Natural killer cell (primary cell): ENCODE data around the gene COL23A1. TPM values are rescaled to one million over a fixed set of nuclear protein-coding genes. Genes with fewer than 3 reads are reported as not detected.

Experiments
- ATAC-seq, 3 donors: fragments of 150-1000 bp in 2 of 3; fragments of 200-7000 bp in 1 of 3; cut with Tn5 transposase; 1 replicate in 1 of 3; 2 replicates in 2 of 3; pipeline ENCODE4 v1.10.0; 2021; ENCODE audit warnings: mild to moderate bottlenecking in 2 of 3, moderate library complexity in 2 of 3
- DNase-seq, 2 donors: peaks; one replicate each; pipeline versions ENCODE4 v3.0.0 to v3.0.0-alpha.2; 2013 to 2021; ENCODE audit warnings: mixed read lengths in 1 of 2
- H3K27ac ChIP-seq: one replicate; pipeline ENCODE4 v1.5.1; 2013; ENCODE audit warnings: mild to moderate bottlenecking, low read length
- H3K27me3 ChIP-seq: one replicate; pipeline ENCODE4 v1.6.1; 2013; ENCODE audit warnings: low read length; ENCODE audit not compliant: control insufficient read depth, insufficient read depth
- H3K36me3 ChIP-seq: one replicate; pipeline ENCODE4 v1.6.1; 2013; ENCODE audit warnings: low read length; ENCODE audit not compliant: control insufficient read depth, insufficient read depth
- H3K4me1 ChIP-seq: one replicate; pipeline ENCODE4 v1.6.1; 2013; ENCODE audit warnings: low read length; ENCODE audit not compliant: control insufficient read depth, insufficient read depth
- H3K4me3 ChIP-seq: one replicate; pipeline ENCODE4 v1.5.1; 2013; ENCODE audit warnings: low read length
- H3K9me3 ChIP-seq: one replicate; pipeline ENCODE4 v1.6.1; 2013; ENCODE audit warnings: low read length; ENCODE audit not compliant: control insufficient read depth, insufficient read depth
- H3K27ac Mint-ChIP-seq, 2 donors: one replicate each; pipeline ENCODE4 v1.8.0; 2022; ENCODE audit warnings: mild to moderate bottlenecking in 2 of 2, mixed read lengths in 2 of 2, moderate library complexity in 1 of 2
- H3K27me3 Mint-ChIP-seq, 2 donors: one replicate each; pipeline ENCODE4 v1.8.0; 2022; ENCODE audit warnings: low read depth in 2 of 2, mixed read lengths in 2 of 2
- H3K36me3 Mint-ChIP-seq: one replicate; pipeline ENCODE4 v1.8.0; 2022; ENCODE audit warnings: mixed read lengths
- H3K4me1 Mint-ChIP-seq, 2 donors: one replicate each; pipeline ENCODE4 v1.8.0; 2022; ENCODE audit warnings: mixed read lengths in 2 of 2
- H3K4me3 Mint-ChIP-seq: one replicate; pipeline ENCODE4 v1.8.0; 2022; ENCODE audit warnings: mild to moderate bottlenecking, moderate library complexity, mixed read lengths
- H3K9me3 Mint-ChIP-seq, 2 donors: one replicate each; pipeline ENCODE4 v1.8.0; 2022; ENCODE audit warnings: mixed read lengths in 2 of 2
- CTCF ChIP-seq: fragments of 200-600 bp; IDR thresholded peaks from one replicate; pipeline ENCODE4 v1.8.0; 2022; ENCODE audit warnings: antibody characterized with exemption
- WGBS: methylation state at CpG from one replicate; pipeline ENCODE4 v1.1.7; 2013; ENCODE audit warnings: missing lambda C conversion rate; ENCODE audit not compliant: insufficient coverage; 5-methylcytosine and 5-hydroxymethylcytosine counted together
- intact Hi-C: fragments of 100-400 bp; cut with micrococcal nuclease; formaldehyde crosslinking; loops from one replicate; pipeline ENCODE4 v1.14.2; 2022
- total RNA-seq, 4 donors: library from RNA; stranded (reverse); fragments of 120-200 nt in 1 of 4; gene quantifications; one replicate each; pipeline versions ENCODE4 v1.2.3 to v1.2.4, GENCODE V29; 2013 to 2022

COL23A1 gene
- total RNA-seq, 3 donors from 2014 or later (not counting 1 experiment from before 2014, with no cell fraction given): 0.15 TPM; not detected in 2

- H3K36me3 ChIP-seq: no peaks in the 10 kb centered on the region
- 90% methylated on average over 11 of the region's 11 CpGs for WGBS
- Mint-ChIP-seq H3K4me3 (no peak overlapping the region), H3K27ac (no peak overlapping the region), H3K27me3 (peaks cover 6 to 28% of the 10 kb centered on the region in 2 donors), H3K4me1 (no peaks in the 10 kb centered on the region), H3K36me3 (no peaks in the 10 kb centered on the region), H3K9me3 (no peaks in the 10 kb centered on the region)
- ATAC-seq (no peak), DNase-seq (no peak)
- no peaks in the 10 kb centered on the region for H3K9me3 ChIP-seq
- H3K27me3 ChIP-seq: peaks cover 3% of the 10 kb centered on the region
- no peaks in the 10 kb centered on the region for H3K4me1 ChIP-seq
- TF ChIP-seq CTCF: no peak
- intact Hi-C loops: no loop called here
- H3K4me3 ChIP-seq: no peak overlapping the region
- H3K27ac ChIP-seq: no peak overlapping the region
Observed at GRCh38 chr5:178557416-178557815, 32.8 kb downstream of the COL23A1 start.

- intact Hi-C loops: no loop called here
- no peak for ATAC-seq
Observed at GRCh38 chr5:178555771-178556211, 34.4 kb downstream of the COL23A1 start.

GRCh38 chr5:178555005-178555404 lies 35.2 kb downstream of the COL23A1 start:
- Histone ChIP-seq H3K36me3 (no peaks in the 10 kb centered on the region), H3K9me3 (no peaks in the 10 kb centered on the region), H3K27me3 (no peaks in the 10 kb centered on the region), H3K4me1 (no peaks in the 10 kb centered on the region), H3K4me3 (no peak overlapping the region), H3K27ac (no peak overlapping the region)
- TF ChIP-seq CTCF: no peak
- ATAC-seq: no peak
- no peak for DNase-seq
- 78% methylated on average over 7 of the region's 7 CpGs for WGBS
- Mint-ChIP-seq H3K4me3 (no peak overlapping the region), H3K27me3 (peaks cover 10 to 11% of the 10 kb centered on the region in 2 donors), H3K36me3 (no peaks in the 10 kb centered on the region), H3K9me3 (no peaks in the 10 kb centered on the region), H3K27ac (no peak overlapping the region), H3K4me1 (no peaks in the 10 kb centered on the region)
- intact Hi-C loops: no loop called here

More at GRCh38 chr5:178555771-178556211, 34.4 kb downstream of the COL23A1 start:
- Histone ChIP-seq H3K4me1 (no peaks in the 10 kb centered on the region), H3K36me3 (no peaks in the 10 kb centered on the region), H3K4me3 (no peak overlapping the region), H3K27ac (no peak overlapping the region), H3K9me3 (no peaks in the 10 kb centered on the region), H3K27me3 (no peaks in the 10 kb centered on the region)
- no peak overlapping the region for H3K4me3 Mint-ChIP-seq
- no peaks in the 10 kb centered on the region for H3K9me3 Mint-ChIP-seq
- 90% methylated on average over 14 of the region's 14 CpGs for WGBS
- no peak for DNase-seq
- no peak overlapping the region for H3K27ac Mint-ChIP-seq
- H3K36me3 Mint-ChIP-seq: no peaks in the 10 kb centered on the region
- no peaks in the 10 kb centered on the region for H3K4me1 Mint-ChIP-seq
- TF ChIP-seq CTCF: no peak
- H3K27me3 Mint-ChIP-seq: peaks cover 10 to 19% of the 10 kb centered on the region in 2 donors

- intact Hi-C loops: loop anchor here (5.0 kb wide), 1 partner anchor 272 kb away; no protein-coding TSS in a partner anchor
- Histone ChIP-seq H3K4me3 (no peak overlapping the region), H3K36me3 (no peaks in the 10 kb centered on the region), H3K9me3 (no peaks in the 10 kb centered on the region), H3K4me1 (no peaks in the 10 kb centered on the region), H3K27me3 (no peaks in the 10 kb centered on the region), H3K27ac (no peak overlapping the region)
- WGBS: 88% methylated on average over 11 of the region's 11 CpGs
- Mint-ChIP-seq H3K27me3 (peaks cover 4 to 10% of the 10 kb centered on the region in 2 donors), H3K4me3 (no peak overlapping the region), H3K36me3 (no peaks in the 10 kb centered on the region), H3K4me1 (no peaks in the 10 kb centered on the region), H3K27ac (no peak overlapping the region), H3K9me3 (no peaks in the 10 kb centered on the region)
- DNase-seq (no peak), ATAC-seq (no peak)
- TF ChIP-seq CTCF: no peak
Observed at GRCh38 chr5:178554311-178554710, 35.9 kb downstream of the COL23A1 start.
